GM06990 (cell line): ENCODE measurements around the gene CCDC85C.

Source experiments
- DNase-seq: peaks from one replicate; pipeline ENCODE4 v3.0.0-alpha.2; 2011; ENCODE audit not compliant: insufficient read length; ENCODE audit errors: extremely low read depth
- H3K27me3 ChIP-seq: replicated peaks from 2 replicates; pipeline ENCODE4 v1.6.0; 2011; ENCODE audit warnings: low read length; ENCODE audit not compliant: control insufficient read depth, insufficient read depth
- H3K36me3 ChIP-seq: 2 replicates; pipeline ENCODE4 v1.5.1; 2011; ENCODE audit warnings: low read length; ENCODE audit not compliant: control insufficient read depth, insufficient read depth
- H3K4me3 ChIP-seq: replicated peaks from 2 replicates; pipeline ENCODE4 v1.5.1; 2011; ENCODE audit warnings: low read depth, mild to moderate bottlenecking, control low read depth, low read length
- TF ChIP-seq, protein P1 (sequence below): IDR thresholded peaks from 2 replicates; pipeline ENCODE4 v1.5.1; 2011; ENCODE audit warnings: low read length, control low read depth, mild to moderate bottlenecking, inconsistent platforms; ENCODE audit not compliant: insufficient read depth, poor library complexity, severe bottlenecking

CCDC85C gene

DNA sequence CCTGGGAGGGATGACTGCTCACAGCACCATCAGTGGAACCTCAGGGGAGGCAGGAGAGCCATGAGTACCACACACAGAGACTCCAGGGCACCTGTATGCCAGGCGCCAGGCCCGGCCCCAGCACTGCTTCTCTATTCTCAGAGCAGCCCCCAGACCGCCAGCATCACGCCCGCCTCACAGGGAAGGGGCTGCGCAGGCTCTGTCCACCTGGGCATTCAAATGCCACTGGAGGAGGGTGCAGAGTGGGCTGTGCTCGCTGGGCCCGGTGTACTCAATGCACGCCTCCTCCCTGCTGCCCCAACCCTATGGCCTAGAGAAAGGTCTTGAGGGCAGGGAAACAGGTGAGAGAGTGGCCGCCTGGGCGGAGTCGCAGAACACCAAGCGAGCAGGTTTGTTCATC lies 43.6 kb downstream of the CCDC85C start:
- TF ChIP-seq, protein P1, sequence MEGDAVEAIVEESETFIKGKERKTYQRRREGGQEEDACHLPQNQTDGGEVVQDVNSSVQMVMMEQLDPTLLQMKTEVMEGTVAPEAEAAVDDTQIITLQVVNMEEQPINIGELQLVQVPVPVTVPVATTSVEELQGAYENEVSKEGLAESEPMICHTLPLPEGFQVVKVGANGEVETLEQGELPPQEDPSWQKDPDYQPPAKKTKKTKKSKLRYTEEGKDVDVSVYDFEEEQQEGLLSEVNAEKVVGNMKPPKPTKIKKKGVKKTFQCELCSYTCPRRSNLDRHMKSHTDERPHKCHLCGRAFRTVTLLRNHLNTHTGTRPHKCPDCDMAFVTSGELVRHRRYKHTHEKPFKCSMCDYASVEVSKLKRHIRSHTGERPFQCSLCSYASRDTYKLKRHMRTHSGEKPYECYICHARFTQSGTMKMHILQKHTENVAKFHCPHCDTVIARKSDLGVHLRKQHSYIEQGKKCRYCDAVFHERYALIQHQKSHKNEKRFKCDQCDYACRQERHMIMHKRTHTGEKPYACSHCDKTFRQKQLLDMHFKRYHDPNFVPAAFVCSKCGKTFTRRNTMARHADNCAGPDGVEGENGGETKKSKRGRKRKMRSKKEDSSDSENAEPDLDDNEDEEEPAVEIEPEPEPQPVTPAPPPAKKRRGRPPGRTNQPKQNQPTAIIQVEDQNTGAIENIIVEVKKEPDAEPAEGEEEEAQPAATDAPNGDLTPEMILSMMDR = no peak
- no peaks in the 10 kb centered on the region for H3K36me3 ChIP-seq
- H3K27me3 ChIP-seq = no peaks in the 10 kb centered on the region; the same call in 1 of the 2 replicates
- H3K4me3 ChIP-seq = no peak overlapping the region
- DNase-seq = no peak

DNA sequence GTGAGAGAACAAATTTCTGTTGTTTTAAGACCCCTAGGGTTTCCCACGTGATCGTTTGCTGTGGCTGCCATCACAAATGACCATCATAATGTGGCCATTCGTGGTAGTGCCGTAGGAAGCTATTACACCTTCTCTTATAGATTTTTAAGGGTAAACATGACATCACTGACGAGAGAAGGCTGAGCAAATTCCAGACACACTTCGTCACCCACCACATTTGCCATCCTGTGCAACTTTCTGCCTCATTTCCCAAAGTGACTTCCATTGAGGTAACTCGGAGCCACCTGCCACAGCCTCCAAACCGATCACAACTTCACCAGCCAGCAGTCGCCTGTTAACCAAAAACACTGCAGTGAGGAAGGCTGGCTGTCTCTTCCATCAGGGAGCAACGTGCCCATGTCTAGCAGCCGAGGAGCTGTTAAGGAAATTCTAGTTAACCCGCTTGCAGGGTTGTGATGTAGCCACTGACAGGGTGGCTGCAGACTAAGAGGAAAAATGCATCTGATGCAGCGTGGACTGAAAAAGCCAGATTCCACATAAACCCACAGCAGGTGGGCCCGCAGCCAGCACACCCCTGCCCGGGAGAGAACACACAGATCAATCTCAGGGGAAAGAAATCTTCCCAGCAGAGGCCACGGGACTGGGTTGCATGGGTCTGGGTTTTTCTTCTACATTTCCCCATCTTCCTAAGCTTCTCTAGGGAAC lies 44.6 kb downstream of the CCDC85C start:
- TF ChIP-seq, protein P1 = no peak
- DNase-seq = no peak
- H3K27me3 ChIP-seq = no peaks in the 10 kb centered on the region; the same call in 1 of the 2 replicates
- no peak overlapping the region for H3K4me3 ChIP-seq
- no peaks in the 10 kb centered on the region for H3K36me3 ChIP-seq

DNA sequence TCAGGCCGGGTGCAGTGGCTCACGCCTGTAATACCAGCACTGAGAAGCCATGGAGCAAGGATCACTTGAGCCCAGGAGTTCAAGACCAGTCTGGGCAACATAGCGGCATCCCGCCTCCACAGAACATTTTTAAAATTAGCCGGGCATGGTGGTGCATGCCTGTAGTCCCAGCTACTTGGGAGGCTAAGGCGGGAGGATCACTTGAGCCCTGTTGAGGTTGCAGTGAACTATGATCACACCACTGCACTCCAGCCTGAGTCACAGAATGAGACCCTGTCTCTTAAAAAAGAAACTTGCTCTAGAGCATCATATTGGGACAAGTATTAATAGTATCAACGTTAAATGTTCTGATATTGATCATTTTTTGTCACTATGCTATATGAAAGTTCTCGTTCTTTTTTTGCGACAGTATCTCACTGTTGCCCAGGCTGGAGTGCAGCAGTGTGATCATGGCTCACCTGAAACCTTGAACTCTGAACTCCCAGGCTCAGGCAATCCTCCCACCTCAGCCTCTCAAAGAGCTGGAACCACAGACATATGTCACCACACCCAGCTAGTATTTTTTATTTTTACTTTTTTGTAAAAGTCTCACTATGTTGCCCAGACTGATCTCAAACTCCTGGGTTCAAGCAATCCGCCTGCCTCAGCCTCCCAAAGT lies 47.7 kb downstream of the CCDC85C start:
- Histone ChIP-seq H3K27me3 (no peaks in the 10 kb centered on the region; the same call in 1 of the 2 replicates), H3K36me3 (no peaks in the 10 kb centered on the region), H3K4me3 (no peak overlapping the region)
- TF ChIP-seq, protein P1 = no peak
- DNase-seq = no peak

DNA sequence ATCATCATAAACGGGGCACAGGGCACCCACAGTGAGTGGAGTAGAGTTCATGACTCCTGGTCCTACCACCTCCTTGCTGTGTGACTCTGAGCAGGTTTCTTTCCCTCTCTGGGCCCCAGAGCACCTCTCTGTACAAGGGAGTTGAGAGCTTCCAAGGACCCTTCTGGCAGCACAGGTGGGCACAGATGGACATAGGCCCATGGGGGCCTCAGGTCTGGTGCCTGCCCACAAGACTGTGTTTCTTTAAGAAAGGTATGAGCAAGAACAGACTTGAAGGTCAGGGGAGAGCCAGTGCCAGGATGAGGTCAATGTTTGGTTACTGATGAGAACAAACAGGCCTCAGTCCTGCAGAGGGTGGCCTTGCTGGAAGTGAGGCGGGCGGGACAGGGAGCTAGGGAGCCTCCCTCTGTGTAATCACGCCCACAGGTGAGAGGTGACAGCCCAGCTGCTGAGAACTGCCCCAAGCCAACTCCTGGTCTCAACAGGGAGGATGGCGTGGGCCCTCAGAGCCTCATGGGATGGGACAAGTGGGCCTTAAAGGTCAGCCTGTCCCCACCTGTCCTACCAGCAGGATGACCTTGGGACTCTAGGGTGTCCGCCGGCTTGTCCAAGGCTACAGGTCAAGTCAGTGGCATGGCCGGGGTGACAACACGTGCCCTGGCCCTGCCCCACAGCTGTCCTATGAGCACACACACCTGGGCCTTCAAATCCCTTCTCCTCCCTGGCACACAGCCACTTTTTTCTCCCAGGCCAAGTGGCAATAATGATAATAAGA lies 49.1 kb downstream of the CCDC85C start:
- TF ChIP-seq, protein P1 = no peak
- no peaks in the 10 kb centered on the region; the same call in 1 of the 2 replicates for H3K27me3 ChIP-seq
- H3K36me3 ChIP-seq = no peaks in the 10 kb centered on the region
- DNase-seq = no peak
- H3K4me3 ChIP-seq = no peak overlapping the region

DNA sequence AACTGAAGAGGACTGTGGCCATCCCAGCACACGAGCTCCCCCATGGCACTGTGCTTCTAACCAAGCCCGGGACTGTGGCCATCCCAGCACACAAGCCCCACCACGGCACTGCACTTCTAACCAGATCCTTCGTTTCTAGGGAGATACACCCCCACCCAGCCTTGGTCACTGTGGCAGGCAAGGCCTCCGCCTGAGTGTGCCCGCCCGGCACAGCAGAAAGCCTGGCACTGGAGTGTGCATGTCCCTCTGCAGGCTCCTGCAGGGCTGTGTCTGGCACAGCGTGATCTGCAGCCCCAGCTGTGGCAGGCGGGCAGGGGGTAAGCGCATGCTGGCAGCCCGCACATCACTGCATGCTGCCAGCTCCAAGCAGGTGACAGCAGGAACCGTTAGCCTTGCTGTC lies 49.8 kb downstream of the CCDC85C start:
- DNase-seq = no peak
- no peak overlapping the region for H3K4me3 ChIP-seq
- TF ChIP-seq, protein P1 = no peak

More for the DNA sequence above, 49.8 kb downstream of the CCDC85C start:
- Histone ChIP-seq H3K36me3 (no peaks in the 10 kb centered on the region), H3K27me3 (no peaks in the 10 kb centered on the region; the same call in 1 of the 2 replicates)
